ENCODE measurements around the gene FRAT2.

DNA sequence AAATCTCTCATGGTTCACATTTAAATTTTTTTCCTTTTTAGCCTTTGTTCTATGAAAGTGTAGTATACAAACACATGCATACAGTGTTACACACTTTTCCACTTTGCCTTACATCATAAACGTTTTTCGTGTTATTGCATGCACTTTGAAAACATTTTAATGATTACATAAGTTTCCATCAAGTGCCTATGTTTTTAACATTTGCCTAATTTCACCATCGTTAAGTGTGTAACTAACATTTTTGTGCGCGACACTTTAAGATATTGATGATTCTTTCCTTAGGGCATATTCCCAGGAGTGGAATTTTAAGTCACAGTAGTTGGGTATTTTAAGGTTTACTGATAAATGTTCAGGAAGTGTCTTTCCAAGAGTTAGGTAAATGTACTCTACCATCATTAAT is 1.5 kb upstream of the FRAT2 start:
- TF ChIP-seq CTCF (IDR thresholded peaks at IDR 0.05) (no peak), POLR2AphosphoS5 (IDR thresholded peaks at IDR 0.05; ENCODE audit: insufficient read depth in 1 of 2, low read depth in 1 of 2) (no peak)
